HEK293 (cell line): ENCODE measurements around the gene PLAGL2.

ENCODE experiments used
- CTCF ChIA-PET: fragments of 350-600 bp; formaldehyde crosslinking; extraction: SDS; loops from one replicate; lab custom pipeline; 2021; ENCODE audit warnings: antibody characterized with exemption; lab: Yijun Ruan, JAX
- POLR2A ChIA-PET: fragments of 300-600 bp; formaldehyde crosslinking; extraction: SDS; loops from one replicate; lab custom pipeline; 2020; ENCODE audit warnings: antibody characterized with exemption, inconsistent platforms; lab: Yijun Ruan, JAX
- H3K27ac ChIP-seq: fragments of 200-500 bp; sonication (Bioruptor generic); 2 replicates; pipeline ENCODE4 v1.5.1; 2014; ENCODE audit warnings: low read depth, low read length, control low read depth, inconsistent platforms; ENCODE audit errors: extremely low read depth
- H3K36me3 ChIP-seq, 2 experiments: fragments of 200-500 bp in 1 of 2; sonication (Bioruptor generic) in 1 of 2; 1 replicate in 1 of 2; 2 replicates in 1 of 2; pipeline ENCODE4 v1.5.1; 2014 to 2017; ENCODE audit warnings: inconsistent platforms in 2 of 2, low read length in 2 of 2; ENCODE audit not compliant: control insufficient read depth in 2 of 2, insufficient read depth in 1 of 2
- H3K4me1 ChIP-seq: fragments of 200-500 bp; sonication (Bioruptor generic); 2 replicates; pipeline ENCODE4 v1.5.1; 2014; ENCODE audit warnings: mild to moderate bottlenecking, low read length, inconsistent platforms; ENCODE audit not compliant: control insufficient read depth, insufficient read depth
- H3K4me3 ChIP-seq: 2 replicates; pipeline ENCODE4 v1.5.1; 2011; ENCODE audit warnings: low read depth, mild to moderate bottlenecking, control low read depth, low read length, moderate library complexity
- H3K9me3 ChIP-seq: fragments of 200-500 bp; sonication (Bioruptor generic); 2 replicates; pipeline ENCODE4 v1.5.1; 2014; ENCODE audit warnings: low read depth, low read length, inconsistent platforms; ENCODE audit not compliant: control insufficient read depth, insufficient read depth
- GLIS1 ChIP-seq: fragments of 450-650 bp; formaldehyde crosslinking; IDR thresholded peaks from 2 replicates; pipeline ENCODE4 v1.5.1; 2016; ENCODE audit warnings: missing biosample characterization, missing genetic modification characterization
- HOXD13 ChIP-seq: sonication (generic); formaldehyde crosslinking; IDR thresholded peaks from 2 replicates; pipeline ENCODE4 v1.8.0; 2022; ENCODE audit warnings: missing genetic modification reagents, borderline replicate concordance
- SCRT1 ChIP-seq: fragments of 450-650 bp; formaldehyde crosslinking; IDR thresholded peaks from 2 replicates; pipeline ENCODE4 v1.5.1; 2016; ENCODE audit warnings: missing biosample characterization, missing genetic modification characterization, borderline replicate concordance
- SCRT2 ChIP-seq: fragments of 450-650 bp; formaldehyde crosslinking; IDR thresholded peaks from 2 replicates; pipeline ENCODE4 v1.5.1; 2016; ENCODE audit warnings: missing biosample characterization, missing genetic modification characterization
- YY2 ChIP-seq: fragments of 450-650 bp; formaldehyde crosslinking; IDR thresholded peaks from 2 replicates; pipeline ENCODE4 v1.5.1; 2016; ENCODE audit warnings: missing biosample characterization, missing genetic modification characterization
- ZFP3 ChIP-seq: fragments of 450-650 bp; formaldehyde crosslinking; IDR thresholded peaks from 2 replicates; pipeline ENCODE4 v1.5.1; 2016; ENCODE audit warnings: low read depth, missing biosample characterization, missing genetic modification characterization
- ZNF112 ChIP-seq: fragments of 450-650 bp; formaldehyde crosslinking; IDR thresholded peaks from 2 replicates; pipeline ENCODE4 v1.5.0; 2017; ENCODE audit warnings: missing biosample characterization, missing genetic modification characterization
- ZNF138 ChIP-seq: fragments of 450-650 bp; formaldehyde crosslinking; IDR thresholded peaks from 2 replicates; pipeline ENCODE4 v1.5.1; 2016; ENCODE audit warnings: missing biosample characterization, missing genetic modification characterization, borderline replicate concordance
- ZNF157 ChIP-seq: fragments of 450-650 bp; formaldehyde crosslinking; IDR thresholded peaks from 2 replicates; pipeline ENCODE4 v1.5.1; 2016; ENCODE audit warnings: missing biosample characterization, missing genetic modification characterization
- ZNF266 ChIP-seq: fragments of 450-650 bp; formaldehyde crosslinking; IDR thresholded peaks from 2 replicates; pipeline ENCODE4 v1.5.1; 2016; ENCODE audit warnings: missing biosample characterization, missing genetic modification characterization, low read depth
- ZNF274 ChIP-seq, 2 experiments: fragments of 200-500 bp in 1 of 2; fragments of 450-650 bp in 1 of 2; sonication (Bioruptor generic) in 1 of 2; formaldehyde crosslinking in 1 of 2; IDR thresholded peaks; 2 replicates each; pipeline versions ENCODE4 v1.5.1 to v1.6.1; 2014 to 2016; ENCODE audit warnings: borderline replicate concordance in 1 of 2, inconsistent platforms in 1 of 2, low read length in 1 of 2, missing biosample characterization in 1 of 2, missing genetic modification characterization in 1 of 2
- ZNF510 ChIP-seq: fragments of 450-650 bp; formaldehyde crosslinking; IDR thresholded peaks from 2 replicates; pipeline ENCODE4 v1.5.1; 2018; ENCODE audit warnings: mild to moderate bottlenecking, missing genetic modification characterization, missing biosample characterization; ENCODE audit not compliant: insufficient replicate concordance
- ZNF555 ChIP-seq: fragments of 450-650 bp; formaldehyde crosslinking; conservative IDR thresholded peaks from 2 replicates; pipeline ENCODE4 v1.5.1; 2017; ENCODE audit warnings: missing biosample characterization, mild to moderate bottlenecking, missing genetic modification characterization, inconsistent platforms
- ZNF560 ChIP-seq: fragments of 450-650 bp; formaldehyde crosslinking; IDR thresholded peaks from 2 replicates; pipeline ENCODE4 v1.5.1; 2017; ENCODE audit warnings: missing biosample characterization, missing genetic modification characterization, borderline replicate concordance
- ZNF624 ChIP-seq: fragments of 450-650 bp; formaldehyde crosslinking; IDR thresholded peaks from 2 replicates; pipeline ENCODE4 v1.5.1; 2017; ENCODE audit warnings: missing biosample characterization, missing genetic modification characterization
- ZNF654 ChIP-seq: fragments of 450-650 bp; formaldehyde crosslinking; IDR thresholded peaks from 2 replicates; pipeline ENCODE4 v1.5.1; 2016; ENCODE audit warnings: low read depth, missing biosample characterization, missing genetic modification characterization
- ZNF670 ChIP-seq: fragments of 450-650 bp; formaldehyde crosslinking; IDR thresholded peaks from 2 replicates; pipeline ENCODE4 v1.5.1; 2016; ENCODE audit warnings: missing biosample characterization, missing genetic modification characterization, low read depth
- ZNF76 ChIP-seq: fragments of 450-650 bp; formaldehyde crosslinking; IDR thresholded peaks from 2 replicates; pipeline ENCODE4; 2016; ENCODE audit warnings: low read depth, missing biosample characterization, missing genetic modification characterization, borderline replicate concordance
- ZNF785 ChIP-seq: fragments of 450-650 bp; formaldehyde crosslinking; IDR thresholded peaks from 2 replicates; pipeline ENCODE4 v1.5.1; 2016; ENCODE audit warnings: missing biosample characterization, missing genetic modification characterization
- TF ChIP-seq, protein P1 (sequence below): fragments of 450-650 bp; formaldehyde crosslinking; IDR thresholded peaks from 2 replicates; pipeline ENCODE4 v1.5.1; 2016; ENCODE audit warnings: missing biosample characterization, missing genetic modification characterization
- TF ChIP-seq, protein P2 (sequence below): fragments of 450-650 bp; formaldehyde crosslinking; IDR thresholded peaks from 2 replicates; pipeline ENCODE4 v1.5.1; 2016; ENCODE audit warnings: missing biosample characterization, missing genetic modification characterization
- TF ChIP-seq, protein P3 (sequence below): fragments of 450-650 bp; formaldehyde crosslinking; IDR thresholded peaks from 2 replicates; pipeline ENCODE4 v1.5.1; 2017; ENCODE audit warnings: missing biosample characterization, missing genetic modification characterization
- TF ChIP-seq, protein P4 (sequence below): fragments of 450-650 bp; formaldehyde crosslinking; IDR thresholded peaks from 2 replicates; pipeline ENCODE4 v1.5.1; 2016; ENCODE audit warnings: missing biosample characterization, missing genetic modification characterization
- TF ChIP-seq, protein P5 (sequence below): fragments of 450-650 bp; formaldehyde crosslinking; IDR thresholded peaks from 2 replicates; pipeline ENCODE4 v1.5.1; 2016; ENCODE audit warnings: missing biosample characterization, missing genetic modification characterization

Gene PLAGL2

DNA sequence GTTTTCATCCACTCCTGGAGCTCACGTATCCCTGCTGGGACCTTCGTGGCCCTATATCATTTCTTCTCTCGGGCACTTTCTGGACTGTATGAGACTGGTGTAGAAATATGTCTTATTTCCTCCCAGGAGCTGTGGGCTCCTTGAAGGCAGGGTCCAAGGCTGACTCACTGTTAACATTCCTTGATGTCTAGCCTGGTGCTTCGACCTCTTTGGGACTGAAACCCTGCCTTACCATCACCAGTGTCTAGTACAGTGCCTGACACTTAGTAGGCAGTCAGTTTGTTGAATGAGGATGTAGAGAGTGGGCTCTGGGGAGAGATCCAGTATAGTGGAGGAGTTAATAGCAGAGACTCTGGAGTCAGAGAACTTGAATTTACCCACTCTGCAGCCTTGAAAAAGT lies 23.7 kb upstream of the PLAGL2 start:
- ChIA-PET CTCF (no interaction called here), POLR2A (no interaction called here)
- no peaks in the 10 kb centered on the region for H3K4me1 ChIP-seq
- no peak overlapping the region for H3K4me3 ChIP-seq
- H3K27ac ChIP-seq = no peak overlapping the region
- no peak for TF ChIP-seq ZNF138 (tag by site-specific recombination)
- TF ChIP-seq ZNF624 = no peak
- no peak for TF ChIP-seq ZNF560
- TF ChIP-seq, protein P1, sequence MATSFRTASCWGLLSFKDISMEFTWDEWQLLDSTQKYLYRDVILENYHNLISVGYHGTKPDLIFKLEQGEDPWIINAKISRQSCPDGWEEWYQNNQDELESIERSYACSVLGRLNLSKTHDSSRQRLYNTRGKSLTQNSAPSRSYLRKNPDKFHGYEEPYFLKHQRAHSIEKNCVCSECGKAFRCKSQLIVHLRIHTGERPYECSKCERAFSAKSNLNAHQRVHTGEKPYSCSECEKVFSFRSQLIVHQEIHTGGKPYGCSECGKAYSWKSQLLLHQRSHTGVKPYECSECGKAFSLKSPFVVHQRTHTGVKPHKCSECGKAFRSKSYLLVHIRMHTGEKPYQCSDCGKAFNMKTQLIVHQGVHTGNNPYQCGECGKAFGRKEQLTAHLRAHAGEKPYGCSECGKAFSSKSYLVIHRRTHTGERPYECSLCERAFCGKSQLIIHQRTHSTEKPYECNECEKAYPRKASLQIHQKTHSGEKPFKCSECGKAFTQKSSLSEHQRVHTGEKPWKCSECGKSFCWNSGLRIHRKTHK (tag by site-specific recombination) = no peak
- no peak for TF ChIP-seq SCRT1 (tag by site-specific recombination)
- TF ChIP-seq HOXD13 (CRISPR knock-in tag) = no peak
- TF ChIP-seq GLIS1 (tag by site-specific recombination) = no peak
- TF ChIP-seq YY2 (tag by site-specific recombination) = no peak
- TF ChIP-seq ZNF555 (tag by site-specific recombination) = no peak
- no peak for TF ChIP-seq SCRT2 (tag by site-specific recombination)
- TF ChIP-seq, protein P2, sequence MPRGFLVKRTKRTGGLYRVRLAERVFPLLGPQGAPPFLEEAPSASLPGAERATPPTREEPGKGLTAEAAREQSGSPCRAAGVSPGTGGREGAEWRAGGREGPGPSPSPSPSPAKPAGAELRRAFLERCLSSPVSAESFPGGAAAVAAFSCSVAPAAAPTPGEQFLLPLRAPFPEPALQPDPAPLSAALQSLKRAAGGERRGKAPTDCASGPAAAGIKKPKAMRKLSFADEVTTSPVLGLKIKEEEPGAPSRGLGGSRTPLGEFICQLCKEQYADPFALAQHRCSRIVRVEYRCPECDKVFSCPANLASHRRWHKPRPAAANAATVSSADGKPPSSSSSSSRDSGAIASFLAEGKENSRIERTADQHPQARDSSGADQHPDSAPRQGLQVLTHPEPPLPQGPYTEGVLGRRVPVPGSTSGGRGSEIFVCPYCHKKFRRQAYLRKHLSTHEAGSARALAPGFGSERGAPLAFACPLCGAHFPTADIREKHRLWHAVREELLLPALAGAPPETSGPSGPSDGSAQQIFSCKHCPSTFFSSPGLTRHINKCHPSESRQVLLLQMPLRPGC (tag by site-specific recombination) = no peak
- TF ChIP-seq, protein P3, sequence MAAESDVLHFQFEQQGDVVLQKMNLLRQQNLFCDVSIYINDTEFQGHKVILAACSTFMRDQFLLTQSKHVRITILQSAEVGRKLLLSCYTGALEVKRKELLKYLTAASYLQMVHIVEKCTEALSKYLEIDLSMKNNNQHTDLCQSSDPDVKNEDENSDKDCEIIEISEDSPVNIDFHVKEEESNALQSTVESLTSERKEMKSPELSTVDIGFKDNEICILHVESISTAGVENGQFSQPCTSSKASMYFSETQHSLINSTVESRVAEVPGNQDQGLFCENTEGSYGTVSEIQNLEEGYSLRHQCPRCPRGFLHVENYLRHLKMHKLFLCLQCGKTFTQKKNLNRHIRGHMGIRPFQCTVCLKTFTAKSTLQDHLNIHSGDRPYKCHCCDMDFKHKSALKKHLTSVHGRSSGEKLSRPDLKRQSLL (tag by site-specific recombination) = no peak
- no peak for TF ChIP-seq ZNF76 (tag by site-specific recombination)
- no peak for TF ChIP-seq ZNF785
- TF ChIP-seq, all 188 proteins: peak for 0
- peaks cover 14 to 94% of the 10 kb centered on the region in 2 experiments for H3K36me3 ChIP-seq
- H3K9me3 ChIP-seq = no peaks in the 10 kb centered on the region

DNA sequence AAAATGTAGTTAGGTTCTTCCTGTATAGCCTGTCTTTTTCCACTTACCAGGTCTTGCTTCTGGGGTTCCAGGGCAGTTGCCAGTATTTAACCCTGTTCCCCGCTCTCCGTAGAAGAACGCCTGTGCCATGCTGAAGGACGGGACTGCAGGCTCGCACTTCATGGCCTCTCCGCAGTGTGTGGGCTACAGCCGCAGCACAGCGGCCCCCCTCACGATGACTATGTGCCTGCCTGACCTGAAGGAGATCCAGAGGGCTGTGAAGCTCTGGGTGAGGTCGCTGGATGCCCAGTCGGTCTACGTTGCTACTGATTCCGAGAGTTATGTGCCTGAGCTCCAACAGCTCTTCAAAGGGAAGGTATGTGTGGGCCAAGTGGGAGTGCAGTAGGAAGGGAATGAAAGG lies 23.2 kb upstream of the PLAGL2 start:
- H3K27ac ChIP-seq = no peak overlapping the region
- no peaks in the 10 kb centered on the region for H3K9me3 ChIP-seq
- ChIA-PET CTCF (no interaction called here), POLR2A (no interaction called here)
- H3K4me3 ChIP-seq = no peak overlapping the region
- no peaks in the 10 kb centered on the region for H3K4me1 ChIP-seq
- peaks cover 14 to 92% of the 10 kb centered on the region in 2 experiments for H3K36me3 ChIP-seq
- TF ChIP-seq, protein P3 (tag by site-specific recombination) = no peak
- no peak for TF ChIP-seq ZFP3 (tag by site-specific recombination)
- TF ChIP-seq, protein P4, sequence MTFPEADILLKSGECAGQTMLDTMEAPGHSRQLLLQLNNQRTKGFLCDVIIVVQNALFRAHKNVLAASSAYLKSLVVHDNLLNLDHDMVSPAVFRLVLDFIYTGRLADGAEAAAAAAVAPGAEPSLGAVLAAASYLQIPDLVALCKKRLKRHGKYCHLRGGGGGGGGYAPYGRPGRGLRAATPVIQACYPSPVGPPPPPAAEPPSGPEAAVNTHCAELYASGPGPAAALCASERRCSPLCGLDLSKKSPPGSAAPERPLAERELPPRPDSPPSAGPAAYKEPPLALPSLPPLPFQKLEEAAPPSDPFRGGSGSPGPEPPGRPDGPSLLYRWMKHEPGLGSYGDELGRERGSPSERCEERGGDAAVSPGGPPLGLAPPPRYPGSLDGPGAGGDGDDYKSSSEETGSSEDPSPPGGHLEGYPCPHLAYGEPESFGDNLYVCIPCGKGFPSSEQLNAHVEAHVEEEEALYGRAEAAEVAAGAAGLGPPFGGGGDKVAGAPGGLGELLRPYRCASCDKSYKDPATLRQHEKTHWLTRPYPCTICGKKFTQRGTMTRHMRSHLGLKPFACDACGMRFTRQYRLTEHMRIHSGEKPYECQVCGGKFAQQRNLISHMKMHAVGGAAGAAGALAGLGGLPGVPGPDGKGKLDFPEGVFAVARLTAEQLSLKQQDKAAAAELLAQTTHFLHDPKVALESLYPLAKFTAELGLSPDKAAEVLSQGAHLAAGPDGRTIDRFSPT (tag by site-specific recombination) = no peak
- TF ChIP-seq ZNF112 = no peak
- no peak for TF ChIP-seq ZNF670 (tag by site-specific recombination)
- no peak for TF ChIP-seq ZNF157 (tag by site-specific recombination)
- TF ChIP-seq ZNF266 (tag by site-specific recombination) = no peak
- no peak for TF ChIP-seq ZNF274 (IDR thresholded peaks at IDR 0.05; ENCODE audit: low read length)
- no peak for TF ChIP-seq ZNF274 (tag by site-specific recombination; IDR thresholded peaks at IDR 0.05; ENCODE audit: borderline replicate concordance)
- no peak for TF ChIP-seq GLIS1 (tag by site-specific recombination)
- TF ChIP-seq, protein P5, sequence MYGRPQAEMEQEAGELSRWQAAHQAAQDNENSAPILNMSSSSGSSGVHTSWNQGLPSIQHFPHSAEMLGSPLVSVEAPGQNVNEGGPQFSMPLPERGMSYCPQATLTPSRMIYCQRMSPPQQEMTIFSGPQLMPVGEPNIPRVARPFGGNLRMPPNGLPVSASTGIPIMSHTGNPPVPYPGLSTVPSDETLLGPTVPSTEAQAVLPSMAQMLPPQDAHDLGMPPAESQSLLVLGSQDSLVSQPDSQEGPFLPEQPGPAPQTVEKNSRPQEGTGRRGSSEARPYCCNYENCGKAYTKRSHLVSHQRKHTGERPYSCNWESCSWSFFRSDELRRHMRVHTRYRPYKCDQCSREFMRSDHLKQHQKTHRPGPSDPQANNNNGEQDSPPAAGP (tag by site-specific recombination) = no peak
- no peak for TF ChIP-seq ZNF654 (tag by site-specific recombination)
- TF ChIP-seq, protein P2 (tag by site-specific recombination) = no peak
- TF ChIP-seq ZNF510 (tag by site-specific recombination) = no peak
